HEK293 (cell line): ENCODE results near the gene RNF227.
A peak's percentile ranks its signal among the peaks of the same experiment; 100 is the strongest.

ENCODE experiments used
- CTCF ChIA-PET: fragments of 350-600 bp; formaldehyde crosslinking; extraction: SDS; loops from one replicate; lab custom pipeline; 2021; ENCODE audit warnings: antibody characterized with exemption; lab: Yijun Ruan, JAX
- POLR2A ChIA-PET: fragments of 300-600 bp; formaldehyde crosslinking; extraction: SDS; loops from one replicate; lab custom pipeline; 2020; ENCODE audit warnings: antibody characterized with exemption, inconsistent platforms; lab: Yijun Ruan, JAX
- H3K27ac ChIP-seq: fragments of 200-500 bp; sonication (Bioruptor generic); 2 replicates; pipeline ENCODE4 v1.5.1; 2014; ENCODE audit warnings: low read depth, low read length, control low read depth, inconsistent platforms; ENCODE audit errors: extremely low read depth
- H3K36me3 ChIP-seq, 2 experiments: fragments of 200-500 bp in 1 of 2; sonication (Bioruptor generic) in 1 of 2; 1 replicate in 1 of 2; 2 replicates in 1 of 2; pipeline ENCODE4 v1.5.1; 2014 to 2017; ENCODE audit warnings: inconsistent platforms in 2 of 2, low read length in 2 of 2; ENCODE audit not compliant: control insufficient read depth in 2 of 2, insufficient read depth in 1 of 2
- H3K4me1 ChIP-seq: fragments of 200-500 bp; sonication (Bioruptor generic); 2 replicates; pipeline ENCODE4 v1.5.1; 2014; ENCODE audit warnings: mild to moderate bottlenecking, low read length, inconsistent platforms; ENCODE audit not compliant: control insufficient read depth, insufficient read depth
- H3K4me3 ChIP-seq: 2 replicates; pipeline ENCODE4 v1.5.1; 2011; ENCODE audit warnings: low read depth, mild to moderate bottlenecking, control low read depth, low read length, moderate library complexity
- H3K9me3 ChIP-seq: fragments of 200-500 bp; sonication (Bioruptor generic); 2 replicates; pipeline ENCODE4 v1.5.1; 2014; ENCODE audit warnings: low read depth, low read length, inconsistent platforms; ENCODE audit not compliant: control insufficient read depth, insufficient read depth
- MZF1 ChIP-seq: fragments of 450-650 bp; formaldehyde crosslinking; IDR thresholded peaks from 2 replicates; pipeline ENCODE4 v1.5.1; 2017; ENCODE audit warnings: missing biosample characterization, missing genetic modification characterization, borderline replicate concordance
- OSR2 ChIP-seq: fragments of 450-650 bp; formaldehyde crosslinking; IDR thresholded peaks from 2 replicates; pipeline ENCODE4 v1.5.1; 2016; ENCODE audit warnings: missing biosample characterization, missing genetic modification characterization
- ZBTB11 ChIP-seq: fragments of 450-650 bp; formaldehyde crosslinking; conservative IDR thresholded peaks from 2 replicates; pipeline ENCODE4 v1.5.1; 2016; ENCODE audit warnings: low read depth, missing biosample characterization, missing genetic modification characterization
- ZFP69B ChIP-seq: fragments of 450-650 bp; formaldehyde crosslinking; IDR thresholded peaks from 2 replicates; pipeline ENCODE4 v1.5.1; 2016; ENCODE audit warnings: missing biosample characterization, missing genetic modification characterization
- ZNF175 ChIP-seq: fragments of 450-650 bp; formaldehyde crosslinking; IDR thresholded peaks from 2 replicates; pipeline ENCODE4 v1.5.1; 2016; ENCODE audit warnings: missing biosample characterization, missing genetic modification characterization
- ZNF23 ChIP-seq: fragments of 450-650 bp; formaldehyde crosslinking; IDR thresholded peaks from 2 replicates; pipeline ENCODE4 v1.5.1; 2016; ENCODE audit warnings: missing biosample characterization, missing genetic modification characterization, borderline replicate concordance
- ZNF473 ChIP-seq: fragments of 450-650 bp; formaldehyde crosslinking; IDR thresholded peaks from 2 replicates; pipeline ENCODE4 v1.5.1; 2017; ENCODE audit warnings: missing biosample characterization, missing genetic modification characterization
- ZNF501 ChIP-seq: fragments of 450-650 bp; formaldehyde crosslinking; IDR thresholded peaks from 2 replicates; pipeline ENCODE4 v1.5.1; 2016; ENCODE audit warnings: missing biosample characterization, missing genetic modification characterization
- ZNF513 ChIP-seq: fragments of 450-650 bp; IDR thresholded peaks from 2 replicates; pipeline ENCODE4 v1.5.1; 2018; ENCODE audit warnings: missing biosample characterization, missing genetic modification characterization
- ZNF600 ChIP-seq: fragments of 450-650 bp; formaldehyde crosslinking; IDR thresholded peaks from 2 replicates; pipeline ENCODE4 v1.5.1; 2016; ENCODE audit warnings: missing biosample characterization, missing genetic modification characterization
- ZNF837 ChIP-seq: fragments of 450-650 bp; formaldehyde crosslinking; IDR thresholded peaks from 2 replicates; pipeline ENCODE4 v1.5.1; 2016; ENCODE audit warnings: missing biosample characterization, missing genetic modification characterization
- ZSCAN16 ChIP-seq: fragments of 450-650 bp; formaldehyde crosslinking; IDR thresholded peaks from 2 replicates; pipeline ENCODE4 v1.5.1; 2016; ENCODE audit warnings: missing biosample characterization, missing genetic modification characterization
- ZSCAN5A ChIP-seq: fragments of 450-650 bp; formaldehyde crosslinking; IDR thresholded peaks from 2 replicates; pipeline ENCODE4 v1.5.1; 2016; ENCODE audit warnings: missing biosample characterization, missing genetic modification characterization

RNF227 gene

GRCh38 chr17:7894866-7895265, 21.2 kb downstream of the RNF227 start:
- H3K4me1 ChIP-seq: no peaks in the 10 kb centered on the region
- H3K9me3 ChIP-seq: no peaks in the 10 kb centered on the region
- no peak overlapping the region for H3K4me3 ChIP-seq
- peaks cover 75 to 86% of the 10 kb centered on the region in 2 experiments for H3K36me3 ChIP-seq
- TF ChIP-seq ZNF513 (tag by site-specific recombination) (peak; percentile 47; the same call in 1 of the 2 replicates), ZNF23 (tag by site-specific recombination) (no peak)
- CTCF ChIA-PET: interaction anchor here (0.7 to 6.8 kb wide), 3 partner anchors 32 to 70 kb away, joined by 3 to 94 read pairs (median 3); no protein-coding TSS in a partner anchor
- POLR2A ChIA-PET: interaction anchor here (0.6 kb wide), 1 partner anchor 65 kb away, joined by 5 read pairs; no protein-coding TSS in a partner anchor
- no peak overlapping the region for H3K27ac ChIP-seq

GRCh38 chr17:7894226-7894625, 21.9 kb downstream of the RNF227 start:
- H3K9me3 ChIP-seq: no peaks in the 10 kb centered on the region
- no peak overlapping the region for H3K27ac ChIP-seq
- peaks cover 69 to 85% of the 10 kb centered on the region in 2 experiments for H3K36me3 ChIP-seq
- TF ChIP-seq ZFP69B (tag by site-specific recombination) (no peak), MZF1 (tag by site-specific recombination) (no peak), ZBTB11 (tag by site-specific recombination) (0 out of 2 replicates have a peak, but pooled peaks have one; percentile 14)
- TF ChIP-seq, all 188 proteins: peak for 1
- POLR2A ChIA-PET: no interaction called here
- CTCF ChIA-PET: interaction anchor here (0.7 kb wide), 1 partner anchor 59 kb away, joined by 3 read pairs; no protein-coding TSS in a partner anchor
- H3K4me3 ChIP-seq: no peak overlapping the region
- H3K4me1 ChIP-seq: peaks cover 5% of the 10 kb centered on the region

- Histone ChIP-seq H3K36me3 (peaks cover 68 to 76% of the 10 kb centered on the region in 2 experiments), H3K4me3 (no peak overlapping the region), H3K4me1 (peaks cover 14% of the 10 kb centered on the region), H3K9me3 (no peaks in the 10 kb centered on the region), H3K27ac (no peak overlapping the region)
- ChIA-PET POLR2A (interaction anchor here (1.0 kb wide), 1 partner anchor 37 kb away, joined by 5 read pairs; the partner anchor contains the start of gene NAA38), CTCF (interaction anchor here (0.5 to 0.7 kb wide), 4 partner anchors 15 to 300 kb away, joined by 3 to 4 read pairs (median 4); no protein-coding TSS in a partner anchor)
- TF ChIP-seq ZNF837 (tag by site-specific recombination) (no peak), ZNF501 (tag by site-specific recombination) (no peak), OSR2 (tag by site-specific recombination) (no peak), ZNF175 (tag by site-specific recombination) (no peak), ZNF600 (tag by site-specific recombination) (no peak), ZSCAN5A (tag by site-specific recombination) (no peak), ZSCAN16 (tag by site-specific recombination) (no peak), ZNF473 (tag by site-specific recombination) (no peak)
Measured at GRCh38 chr17:7893187-7893880, 22.8 kb downstream of the RNF227 start.
